Right atrium auricular region (tissue), 2 donors: ENCODE measurements around the gene MYO9B. TPM values are rescaled to one million over a fixed set of nuclear protein-coding genes. Genes with fewer than 3 reads are reported as not detected.

Source experiments
- DNase-seq: peaks from one replicate; pipeline ENCODE4 v3.0.0-alpha.2; 2019; ENCODE audit warnings: low spot score
- H3K27ac ChIP-seq, 2 donors: fragments of 200-600 bp; sonication (generic); 1 replicate in 1 of 2; 2 replicates in 1 of 2; pipeline ENCODE4 v1.5.1; 2016 to 2019
- H3K27me3 ChIP-seq, 2 donors: fragments of 200-600 bp; sonication (generic); one replicate each; pipeline versions ENCODE4 v1.5.1 to v1.6.0; 2017 to 2019
- H3K36me3 ChIP-seq: fragments of 200-600 bp; sonication (generic); one replicate; pipeline ENCODE4 v1.5.1; 2016
- H3K4me1 ChIP-seq, 2 donors: fragments of 200-600 bp; sonication (generic); one replicate each; pipeline versions ENCODE4 v1.5.1 to v1.6.0; 2017 to 2019
- H3K4me3 ChIP-seq, 2 donors: fragments of 200-600 bp; sonication (generic); 1 replicate in 1 of 2; 2 replicates in 1 of 2; pipeline ENCODE4 v1.5.1; 2017 to 2019; ENCODE audit warnings: mild to moderate bottlenecking in 1 of 2, moderate library complexity in 1 of 2
- H3K9me3 ChIP-seq, 2 donors: fragments of 200-600 bp; sonication (generic); one replicate each; pipeline ENCODE4 v1.5.1; 2019
- CTCF ChIP-seq, 2 donors: fragments of 200-600 bp; sonication (generic); IDR thresholded peaks; one replicate each; pipeline ENCODE4 v1.5.1; 2019; ENCODE audit warnings: antibody characterized with exemption in 2 of 2
- total RNA-seq, 2 donors: library from RNA; depleted of rRNA; stranded (reverse); fragments of >200 nt; gene quantifications; one replicate each; pipeline ENCODE4 v1.1.0, GENCODE V29; 2016

Gene MYO9B
- total RNA-seq, 2 donors from 2014 or later = 25.4 to 40.8 TPM

- DNase-seq = no peak
- Histone ChIP-seq H3K36me3 (peaks cover 14% of the 10 kb centered on the region), H3K27me3 (no peaks in the 10 kb centered on the region), H3K27ac (peak overlapping the region; percentile 42 to 52), H3K4me1 (peaks cover 0 to 46% of the 10 kb centered on the region in 2 donors), H3K4me3 (no peak overlapping the region), H3K9me3 (no peaks in the 10 kb centered on the region)
- no peak for TF ChIP-seq CTCF (IDR thresholded peaks at IDR 0.05)
These were observed 22.1 kb downstream of the MYO9B start for GRCh38 chr19:17097593-17098126.

GRCh38 chr19:17098326-17098725 is 22.7 kb downstream of the MYO9B start:
- Histone ChIP-seq H3K4me1 (peaks cover 0 to 46% of the 10 kb centered on the region in 2 donors), H3K27ac (peak overlapping the region in 1 of 2 donors; percentile 42), H3K4me3 (no peak overlapping the region), H3K9me3 (no peaks in the 10 kb centered on the region), H3K36me3 (peaks cover 21% of the 10 kb centered on the region), H3K27me3 (no peaks in the 10 kb centered on the region)
- DNase-seq = no peak
- TF ChIP-seq CTCF (IDR thresholded peaks at IDR 0.05) = no peak

- Histone ChIP-seq H3K27me3 (no peaks in the 10 kb centered on the region), H3K4me3 (no peak overlapping the region), H3K9me3 (no peaks in the 10 kb centered on the region), H3K36me3 (peaks cover 27% of the 10 kb centered on the region), H3K4me1 (peaks cover 0 to 17% of the 10 kb centered on the region in 2 donors), H3K27ac (no peak overlapping the region)
- DNase-seq = no peak
- no peak for TF ChIP-seq CTCF (IDR thresholded peaks at IDR 0.05)
These were observed 26.4 kb downstream of the MYO9B start for GRCh38 chr19:17101686-17102628.

- H3K36me3 ChIP-seq = peaks cover 27% of the 10 kb centered on the region
- no peak overlapping the region for H3K27ac ChIP-seq
- peak in 1 of 2 donors; percentile 49 for TF ChIP-seq CTCF (IDR thresholded peaks at IDR 0.05)
- H3K4me3 ChIP-seq = no peak overlapping the region
- H3K27me3 ChIP-seq = no peaks in the 10 kb centered on the region
- H3K4me1 ChIP-seq = peaks cover 0 to 17% of the 10 kb centered on the region in 2 donors
- no peaks in the 10 kb centered on the region for H3K9me3 ChIP-seq
- no peak for DNase-seq
These were observed 27.6 kb downstream of the MYO9B start for GRCh38 chr19:17103177-17103576.

DNA sequence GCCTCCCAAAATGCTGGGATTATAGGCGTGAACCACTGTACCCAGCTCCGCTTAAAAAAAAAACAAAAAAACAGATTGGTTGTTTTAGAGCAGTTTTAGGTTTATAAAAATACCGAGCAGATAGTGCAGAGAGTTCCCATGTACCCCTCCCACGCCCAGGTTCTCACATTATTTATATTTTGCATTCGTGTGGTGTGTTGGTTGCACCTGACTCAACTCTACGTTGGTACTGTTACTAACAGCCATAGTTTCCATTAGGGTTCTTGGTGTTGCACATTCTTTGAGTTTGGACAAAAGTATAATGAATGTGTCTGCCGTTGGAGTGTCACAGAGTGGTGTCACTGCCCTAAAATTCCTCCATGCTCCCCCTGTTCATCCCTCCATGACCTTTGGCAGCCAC is 29.1 kb downstream of the MYO9B start:
- Histone ChIP-seq H3K4me3 (no peak overlapping the region), H3K27me3 (no peaks in the 10 kb centered on the region), H3K9me3 (no peaks in the 10 kb centered on the region), H3K36me3 (peaks cover 27% of the 10 kb centered on the region), H3K4me1 (peaks cover 0 to 28% of the 10 kb centered on the region in 2 donors), H3K27ac (no peak overlapping the region)
- no peak for TF ChIP-seq CTCF (IDR thresholded peaks at IDR 0.05)
- DNase-seq = no peak
